GM11168 (cell line): Measurements from ENCODE around the gene SESN3.
"Not testable (repeated sequence)": the region's sequence is repeated elsewhere in the genome, so short reads cannot be mapped to it uniquely, and the experiment has no call there.

Experiments used
- in situ Hi-C: fragments of 300-500 bp; cut with MboI; formaldehyde crosslinking; loops from one replicate; pipeline ENCODE4 v1.12.0; 2022; ENCODE audit warnings: low sequenced_read_pairs; ENCODE audit not compliant: unreplicated experiment

SESN3 gene

GRCh38 chr11:95156133-95156721 lies 74.8 kb downstream of the SESN3 start:
- in situ Hi-C loops, result loop anchor here (5.0 kb wide), 2 partner anchors 536 to 606 kb away; no protein-coding TSS in a partner anchor

GRCh38 chr11:95155385-95155784 lies 75.6 kb downstream of the SESN3 start:
- in situ Hi-C loops, result loop anchor here (5.0 kb wide), 2 partner anchors 537 to 607 kb away; no protein-coding TSS in a partner anchor

GRCh38 chr11:95154514-95154913 lies 76.5 kb downstream of the SESN3 start:
- in situ Hi-C loops, result no loop called here

GRCh38 chr11:95153857-95154246 lies 77.2 kb downstream of the SESN3 start:
- in situ Hi-C loops, result no loop called here

- in situ Hi-C loops, result no loop called here
Measured at GRCh38 chr11:95152876-95153856, 77.8 kb downstream of the SESN3 start.

GRCh38 chr11:95150956-95151684 lies 79.9 kb downstream of the SESN3 start:
- in situ Hi-C loops, result no loop called here

GRCh38 chr11:95149651-95150364 lies 81.2 kb downstream of the SESN3 start:
- in situ Hi-C loops, result no loop called here

- in situ Hi-C loops, result no loop called here
Measured at GRCh38 chr11:95148938-95149337, 82.1 kb downstream of the SESN3 start.

GRCh38 chr11:95148406-95148805 lies 82.6 kb downstream of the SESN3 start:
- in situ Hi-C loops, result no loop called here

- in situ Hi-C loops, result no loop called here
Measured at GRCh38 chr11:95147364-95147905, 83.6 kb downstream of the SESN3 start.

- in situ Hi-C loops, result no loop called here
Measured at GRCh38 chr11:95145430-95146060, 85.5 kb downstream of the SESN3 start.

- in situ Hi-C loops, result no loop called here
Measured at GRCh38 chr11:95144313-95145235, 86.4 kb downstream of the SESN3 start.

GRCh38 chr11:95143106-95143681 lies 87.8 kb downstream of the SESN3 start:
- in situ Hi-C loops, result no loop called here

GRCh38 chr11:95142431-95142830 lies 88.6 kb downstream of the SESN3 start:
- in situ Hi-C loops, result no loop called here

GRCh38 chr11:95140397-95141033 lies 90.5 kb downstream of the SESN3 start:
- in situ Hi-C loops, result no loop called here

GRCh38 chr11:95138448-95138847 lies 92.6 kb downstream of the SESN3 start:
- in situ Hi-C loops, result no loop called here

- in situ Hi-C loops, result no loop called here
Measured at GRCh38 chr11:95137299-95137698, 93.7 kb downstream of the SESN3 start.

GRCh38 chr11:95136747-95137146 lies 94.3 kb downstream of the SESN3 start:
- in situ Hi-C loops, result not testable (repeated sequence)
